ENCODE measurements around the gene PCCA.

GRCh38 chr13:100483841-100484381 lies 395.0 kb downstream of the PCCA start:
- TF ChIP-seq CTCF (IDR thresholded peaks at IDR 0.05) (no peak), POLR2AphosphoS5 (IDR thresholded peaks at IDR 0.05) (no peak)
